LNCAP (cell line): ENCODE data around the gene LZTS2.
A peak's percentile ranks its signal among the peaks of the same experiment; 100 is the strongest.

Experiments used
- CTCF ChIP-seq: fragments of 450-650 bp; IDR thresholded peaks from 2 replicates; pipeline ENCODE4 v1.5.1; 2017; ENCODE audit warnings: mild to moderate bottlenecking

LZTS2 gene

DNA sequence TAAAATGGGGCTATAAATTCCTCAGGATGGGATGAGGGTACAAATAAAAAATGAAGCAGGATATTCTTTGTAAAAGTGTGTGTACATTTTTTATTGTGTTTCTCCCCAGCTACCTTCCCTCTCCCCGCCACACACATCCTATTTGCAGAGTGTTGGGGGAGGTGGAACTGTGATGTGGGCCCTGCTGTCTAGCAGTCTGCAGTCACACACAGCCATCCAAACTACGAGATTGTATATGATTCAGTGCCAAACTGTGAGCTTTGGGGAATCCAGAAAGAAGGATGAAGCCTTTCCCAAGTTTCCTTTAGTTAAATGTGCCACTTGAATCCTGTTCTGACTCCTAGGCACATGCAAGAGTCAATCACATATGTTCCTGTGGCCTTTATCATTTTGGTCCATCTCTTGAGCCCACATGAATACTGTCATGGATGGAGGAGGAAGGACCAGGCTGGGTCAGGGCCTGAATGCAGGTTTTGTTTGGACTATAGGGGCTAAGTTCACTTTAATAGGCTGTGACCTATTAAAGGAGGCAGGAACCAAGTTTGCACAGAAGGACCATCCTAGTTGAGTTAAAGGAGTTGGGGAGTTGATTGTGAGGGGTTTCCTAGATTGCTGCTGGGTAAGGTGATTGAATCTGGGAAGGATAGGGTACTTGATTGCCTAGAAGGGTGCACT lies 31.4 kb upstream of the LZTS2 start:
- no peak for TF ChIP-seq CTCF

- TF ChIP-seq CTCF, result no peak
Observed at GRCh38 chr10:100968863-100969186, 30.8 kb upstream of the LZTS2 start.

GRCh38 chr10:100969187-100970075 lies 30.2 kb upstream of the LZTS2 start, which contains the start of gene SEMA4G:
SEMA4G (plus strand) TSS chr10:100969504; CDS start chr10:100972913, 3,409 bp downstream.
- peak; percentile 25; the same call in 1 of the 2 replicates for TF ChIP-seq CTCF

DNA sequence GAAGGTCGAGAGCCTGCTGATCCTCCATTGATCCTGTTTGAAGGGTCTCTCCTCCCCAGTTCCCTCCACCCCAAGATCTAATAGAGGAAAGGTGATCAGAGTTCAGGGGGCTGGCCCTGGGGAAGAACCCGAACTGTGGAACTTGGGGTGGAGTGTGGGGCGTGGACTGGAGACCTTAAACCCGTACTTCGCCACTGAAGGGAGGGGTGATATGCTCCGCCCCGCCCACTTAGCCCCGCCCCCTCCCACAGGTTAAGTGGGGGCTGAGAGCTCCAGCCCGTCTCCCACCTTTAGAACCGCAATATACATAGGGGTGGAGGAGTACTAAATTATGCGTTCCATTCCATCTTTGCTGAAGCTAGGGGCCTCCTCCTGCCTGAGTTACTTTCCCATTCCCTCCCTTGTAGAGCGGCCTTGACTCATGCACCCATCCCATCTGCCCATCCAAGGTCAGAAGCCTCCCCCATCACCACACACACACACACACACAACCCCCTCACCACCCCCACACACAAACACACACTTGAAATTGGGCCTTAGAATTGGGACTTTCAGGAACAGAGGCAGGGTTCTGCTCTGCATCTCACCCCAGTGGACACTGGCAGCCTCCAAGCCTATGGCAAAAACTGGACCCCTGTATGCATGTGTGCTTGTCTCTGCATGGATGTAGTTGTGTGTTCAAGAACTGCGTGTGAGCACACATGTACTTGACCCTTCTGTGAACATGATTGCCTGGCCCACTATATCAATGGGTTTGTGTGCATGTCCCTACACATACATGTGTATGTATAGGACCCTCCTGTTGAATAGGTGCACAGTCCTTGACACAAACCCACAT lies 29.3 kb upstream of the LZTS2 start:
- TF ChIP-seq CTCF, result no peak

GRCh38 chr10:100970914-100971811 lies 28.4 kb upstream of the LZTS2 start:
- TF ChIP-seq CTCF, result no peak

- TF ChIP-seq CTCF, result no peak
Observed at GRCh38 chr10:100972115-100972903, 27.3 kb upstream of the LZTS2 start.
